ENCODE measurements around the gene ZSCAN20. TPM values are rescaled to one million over a fixed set of nuclear protein-coding genes. Genes with fewer than 3 reads are reported as not detected.
A peak's percentile ranks its signal among the peaks of the same experiment; 100 is the strongest.

ZSCAN20 gene
- total RNA-seq, 1 experiment from 2014 or later = 0.84 TPM

- H3K9me3 ChIP-seq (ENCODE audit: low read length) = no peaks in the 10 kb centered on the region
- H4K20me1 ChIP-seq (ENCODE audit: low read length) = no peaks in the 10 kb centered on the region
- no peaks in the 10 kb centered on the region for H3K79me2 ChIP-seq (ENCODE audit: low read length)
- no peak overlapping the region for H3K4me3 ChIP-seq (ENCODE audit: low read length)
- TF ChIP-seq CTCF (conservative IDR thresholded peaks at IDR 0.05; ENCODE audit: low read depth, low read length) = no peak
- TF ChIP-seq EZH2 (IDR thresholded peaks at IDR 0.05; ENCODE audit: low read length, unreplicated experiment) = no peak
- TF ChIP-seq EZH2phosphoT487 (IDR thresholded peaks at IDR 0.05; ENCODE audit: borderline replicate concordance, low read length) = no peak
- no peak overlapping the region for H3K4me2 ChIP-seq (ENCODE audit: low read length)
- ATAC-seq (no peak), DNase-seq (peak; percentile 16)
- H3K9ac ChIP-seq (ENCODE audit: low read length) = no peak overlapping the region
- H3K27me3 ChIP-seq (ENCODE audit: low read length) = 0 out of 2 replicates have a peak, but pooled peaks cover 3% of the 10 kb centered on the region
- no peak overlapping the region for H2AFZ ChIP-seq (ENCODE audit: low read length)
- BruUV-seq (replicated peaks) = no TSS peak
- POLR2A ChIA-PET (ENCODE audit: unreplicated experiment) = no interaction called here
- H3K36me3 ChIP-seq (ENCODE audit: low read depth, low read length) = no peaks in the 10 kb centered on the region
- no peaks in the 10 kb centered on the region for H3K9me2 ChIP-seq (replicated peaks; ENCODE audit: low read length)
- CTCF ChIA-PET = no interaction called here
- peaks cover 24% of the 10 kb centered on the region for H3K4me1 ChIP-seq (ENCODE audit: insufficient read depth, low read length)
- intact Hi-C loops (cut with micrococcal nuclease) = no loop called here
- H3K27ac ChIP-seq (ENCODE audit: low read length) = no peak overlapping the region
- no peaks in the 10 kb centered on the region for H3F3A ChIP-seq (ENCODE audit: low read length, unreplicated experiment)
Measured at GRCh38 chr1:33516428-33516827, 44.0 kb downstream of the ZSCAN20 start.

- Histone ChIP-seq H3K27me3 (ENCODE audit: low read length) (peaks cover 5% of the 10 kb centered on the region; the same call in 1 of the 2 replicates), H3K27ac (ENCODE audit: low read length) (no peak overlapping the region), H3K4me2 (ENCODE audit: low read length) (no peak overlapping the region), H3F3A (ENCODE audit: low read length, unreplicated experiment) (no peaks in the 10 kb centered on the region), H4K20me1 (ENCODE audit: low read length) (no peaks in the 10 kb centered on the region), H3K4me1 (ENCODE audit: insufficient read depth, low read length) (peaks cover 20% of the 10 kb centered on the region), H3K9ac (ENCODE audit: low read length) (no peak overlapping the region), H3K79me2 (ENCODE audit: low read length) (no peaks in the 10 kb centered on the region), H3K9me2 (replicated peaks; ENCODE audit: low read length) (no peaks in the 10 kb centered on the region), H3K9me3 (ENCODE audit: low read length) (no peaks in the 10 kb centered on the region), H3K36me3 (ENCODE audit: low read depth, low read length) (no peaks in the 10 kb centered on the region), H3K4me3 (ENCODE audit: low read length) (no peak overlapping the region), H2AFZ (ENCODE audit: low read length) (no peak overlapping the region)
- ATAC-seq (no peak), DNase-seq (no peak)
- CTCF ChIA-PET = no interaction called here
- TF ChIP-seq CTCF (conservative IDR thresholded peaks at IDR 0.05; ENCODE audit: low read depth, low read length) = no peak
- TF ChIP-seq EZH2phosphoT487 (IDR thresholded peaks at IDR 0.05; ENCODE audit: borderline replicate concordance, low read length) = no peak
- TF ChIP-seq EZH2 (IDR thresholded peaks at IDR 0.05; ENCODE audit: low read length, unreplicated experiment) = no peak
- no TSS peak for BruUV-seq (replicated peaks)
- POLR2A ChIA-PET (ENCODE audit: unreplicated experiment) = no interaction called here
- intact Hi-C loops (cut with micrococcal nuclease) = no loop called here
Measured at GRCh38 chr1:33516891-33517567, 44.6 kb downstream of the ZSCAN20 start.

- TF ChIP-seq EZH2phosphoT487 (IDR thresholded peaks at IDR 0.05; ENCODE audit: borderline replicate concordance, low read length) (no peak), CTCF (conservative IDR thresholded peaks at IDR 0.05; ENCODE audit: low read depth, low read length) (no peak), EZH2 (IDR thresholded peaks at IDR 0.05; ENCODE audit: low read length, unreplicated experiment) (no peak)
- Histone ChIP-seq H3K4me3 (ENCODE audit: low read length) (no peak overlapping the region), H2AFZ (ENCODE audit: low read length) (no peak overlapping the region), H3K36me3 (ENCODE audit: low read depth, low read length) (no peaks in the 10 kb centered on the region), H3K9ac (ENCODE audit: low read length) (no peak overlapping the region), H4K20me1 (ENCODE audit: low read length) (no peaks in the 10 kb centered on the region), H3K4me2 (ENCODE audit: low read length) (no peak overlapping the region), H3K79me2 (ENCODE audit: low read length) (no peaks in the 10 kb centered on the region), H3K27ac (ENCODE audit: low read length) (no peak overlapping the region), H3K9me2 (replicated peaks; ENCODE audit: low read length) (no peaks in the 10 kb centered on the region), H3K9me3 (ENCODE audit: low read length) (no peaks in the 10 kb centered on the region), H3K27me3 (ENCODE audit: low read length) (peaks cover 10% of the 10 kb centered on the region; the same call in 1 of the 2 replicates), H3F3A (ENCODE audit: low read length, unreplicated experiment) (no peaks in the 10 kb centered on the region), H3K4me1 (ENCODE audit: insufficient read depth, low read length) (peaks cover 15% of the 10 kb centered on the region; the same call in 1 of the 2 replicates)
- no TSS peak for BruUV-seq (replicated peaks)
- intact Hi-C loops (cut with micrococcal nuclease) = no loop called here
- POLR2A ChIA-PET (ENCODE audit: unreplicated experiment) = no interaction called here
- DNase-seq (no peak), ATAC-seq (no peak)
- CTCF ChIA-PET = no interaction called here
Measured at GRCh38 chr1:33517596-33518250, 45.3 kb downstream of the ZSCAN20 start.

Data from PC-3 (cell line).